A549 treated with GW870086 at 1 μM for 4 hours (cell line): ENCODE results near the gene ELAVL3. TPM values are rescaled to one million over a fixed set of nuclear protein-coding genes. Genes with fewer than 3 reads are reported as not detected.

Experiments used
- total RNA-seq: library from RNA; stranded (reverse); fragments of 200-300 nt; extraction: Qiagen RNA extraction; gene quantifications from 5 replicates; pipeline ENCODE4 v1.2.3, GENCODE V29; 2022; ENCODE audit warnings: low read depth

ELAVL3 gene
- 0.05 to 0.19 TPM (median 0.11 TPM) in 4 of 5 replicates, not detected in the other for total RNA-seq

DNA sequence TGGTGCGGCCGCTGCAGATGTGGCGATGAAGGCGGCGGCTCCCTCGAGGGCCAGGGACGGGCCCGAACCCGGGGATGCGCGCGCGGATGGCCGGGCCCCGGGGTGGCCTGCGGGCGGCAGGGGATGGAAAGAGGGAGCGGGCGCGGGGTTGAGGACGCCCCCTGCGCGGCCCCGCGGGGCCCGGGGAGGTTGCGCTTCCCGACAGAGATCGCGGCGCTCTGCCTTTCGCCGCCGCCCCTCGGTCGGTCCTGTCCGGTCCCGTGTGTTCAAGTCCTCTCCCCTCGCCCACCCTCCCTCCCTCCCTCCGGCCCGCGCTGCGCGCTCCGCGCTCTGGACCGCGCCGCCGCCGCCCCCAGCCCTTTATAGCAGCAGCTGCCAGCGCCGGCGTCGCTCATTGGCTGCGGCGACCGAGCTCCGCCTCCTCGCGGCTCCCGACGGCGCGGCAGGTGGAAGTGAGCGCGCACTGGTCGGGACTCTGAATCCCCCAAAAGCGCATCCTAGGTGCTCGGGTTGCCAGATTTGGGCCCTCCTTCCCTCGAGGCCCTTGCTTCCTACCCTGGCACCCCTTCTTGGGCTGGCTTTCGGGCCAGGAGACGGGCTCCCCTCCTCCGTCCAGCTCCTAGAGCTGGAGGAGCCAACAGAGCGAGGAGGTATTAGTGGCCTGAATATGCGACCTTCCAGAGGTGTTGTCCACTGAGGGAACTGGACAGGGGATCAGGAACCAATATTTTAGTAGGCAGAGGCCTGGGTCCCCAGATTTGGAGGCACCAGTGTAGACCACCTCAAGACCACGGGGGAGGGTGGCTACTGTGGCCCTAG lies at the start of gene ELAVL3:
ELAVL3 (minus strand) TSS at position 332 of the 819 bp plus-strand sequence. CDS start 438 bp downstream, outside the sequence.

DNA sequence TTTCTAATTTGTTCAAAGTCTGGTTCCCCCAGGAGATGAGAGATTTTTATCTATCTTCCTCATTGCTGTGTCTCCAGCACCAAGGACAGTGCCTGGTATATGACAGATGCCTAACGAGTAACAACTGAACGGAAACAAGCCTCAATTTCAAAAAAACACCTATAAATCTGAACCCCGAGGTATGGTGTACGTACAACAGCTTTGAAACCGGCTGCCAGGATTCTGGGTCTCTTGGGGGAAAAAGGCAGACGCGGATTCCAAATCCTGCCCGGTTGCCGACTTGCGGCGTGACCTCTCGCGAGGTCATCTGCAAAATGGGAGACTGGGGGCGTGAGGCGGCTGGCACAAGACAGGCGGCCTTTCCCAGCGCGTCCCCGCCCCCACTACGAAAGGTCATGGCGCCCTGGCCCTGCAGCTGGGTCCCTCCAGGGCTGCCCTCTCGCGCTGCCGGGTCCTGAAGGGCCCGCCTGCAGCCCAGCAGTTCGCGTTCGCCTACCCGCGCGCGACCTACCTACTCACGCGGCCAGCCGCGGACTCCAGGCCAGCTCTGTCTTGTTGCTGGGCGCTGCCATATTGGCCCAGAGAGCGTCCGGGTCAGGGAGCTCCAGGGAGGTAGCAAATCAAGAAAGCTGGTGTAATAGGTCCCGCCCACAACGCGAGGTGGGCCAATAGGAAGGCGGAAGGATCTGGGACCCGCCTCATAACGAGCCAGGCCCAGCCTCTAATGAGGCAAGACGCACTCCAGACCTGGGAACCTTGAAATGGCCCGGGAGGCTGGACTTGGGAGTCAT lies 47.9 kb upstream of the ELAVL3 start, which contains the start of gene ECSIT:
ECSIT (minus strand) TSS at position 584 of the 791 bp plus-strand sequence. CDS start 9,964 bp downstream, outside the sequence.

GRCh38 chr19:11505504-11506100 lies 24.8 kb upstream of the ELAVL3 start, which contains the start of gene ZNF653:
Gene ZNF653 (minus strand): TSS chr19:11505839. CDS start chr19:11505786, 53 bp downstream.

DNA sequence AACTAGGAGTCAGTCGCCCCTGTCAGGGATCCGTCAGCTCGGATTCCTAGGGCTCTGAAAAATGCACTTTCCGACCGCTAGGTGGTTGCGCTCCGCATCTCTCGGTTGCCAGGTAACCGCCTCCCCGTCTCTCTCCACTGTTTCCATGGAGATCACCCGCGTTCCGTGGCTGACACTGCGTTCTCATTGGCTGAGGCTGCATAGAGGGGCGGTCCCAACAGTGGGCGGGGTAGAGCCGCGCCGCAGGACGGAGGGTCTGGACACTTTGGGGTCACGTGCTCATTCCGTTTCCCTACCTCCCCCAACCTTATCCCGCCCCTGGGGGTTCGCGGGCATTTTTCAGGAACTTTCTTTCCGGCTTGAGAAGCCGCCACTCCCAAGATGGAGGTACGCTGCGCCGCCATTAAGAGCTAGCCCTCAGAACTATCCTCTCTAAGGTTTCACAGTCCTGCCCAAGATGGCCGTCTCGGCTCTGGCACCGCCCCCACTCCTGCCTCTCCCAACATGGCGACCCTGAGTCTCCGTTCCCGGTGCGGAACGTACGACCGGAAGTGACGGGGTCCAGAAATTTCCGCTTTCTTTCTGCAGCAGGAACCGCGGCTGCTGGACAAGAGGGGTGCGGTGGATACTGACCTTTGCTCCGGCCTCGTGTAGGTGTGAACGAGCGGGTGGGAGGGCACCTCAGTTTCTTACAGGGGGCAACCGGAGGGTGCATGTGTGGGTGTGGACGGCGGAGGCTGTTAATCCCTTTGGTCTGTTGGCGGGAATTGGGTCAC lies 45.6 kb downstream of the ELAVL3 start, which contains the start of the genes ODAD3 and PRKCSH:
ODAD3 (minus strand) TSS at position 65 of the 776 bp plus-strand sequence. CDS start 105 bp downstream, outside the sequence.
PRKCSH (plus strand) TSS at position 579 of the 776 bp plus-strand sequence. CDS start 483 bp downstream, outside the sequence.

GRCh38 chr19:11418549-11419506 lies 62.0 kb downstream of the ELAVL3 start, which contains the start of gene RGL3:
Gene RGL3 (minus strand): TSS chr19:11419314. CDS start chr19:11419278, 36 bp downstream.

Other genes starting within 250 kb of the ELAVL3 start
- gene ANGPTL8, start 241.4 kb downstream of the ELAVL3 start, total RNA-seq, result not detected in 5 replicates
- gene DOCK6, start 218.5 kb downstream of the ELAVL3 start, total RNA-seq, result 6.6 to 10.9 TPM (median 9.9 TPM) in 5 replicates
- gene TSPAN16, start 184.9 kb downstream of the ELAVL3 start, total RNA-seq, result not detected in 5 replicates
- 3.3 to 5.0 TPM (median 4.4 TPM) in 5 replicates for gene RAB3D, start 141.4 kb downstream of the ELAVL3 start, total RNA-seq
- 93.3 to 126 TPM (median 112 TPM) in 5 replicates for gene TMEM205, start 134.8 kb downstream of the ELAVL3 start, total RNA-seq
- 3.1 to 4.8 TPM (median 4.0 TPM) in 5 replicates for gene CCDC159, start 134.5 kb downstream of the ELAVL3 start, total RNA-seq
- gene PLPPR2, start 125.6 kb downstream of the ELAVL3 start, total RNA-seq, result 7.3 to 10.9 TPM (median 9.5 TPM) in 5 replicates
- 1.5 to 2.2 TPM (median 2.0 TPM) in 5 replicates for gene SWSAP1, start 106.4 kb downstream of the ELAVL3 start, total RNA-seq
- gene EPOR, start 96.7 kb downstream of the ELAVL3 start, total RNA-seq, result 3.1 to 6.8 TPM (median 4.0 TPM) in 5 replicates
- 0.66 to 2.4 TPM (median 1.9 TPM) in 5 replicates for gene RGL3, start 61.7 kb downstream of the ELAVL3 start, total RNA-seq
- gene ODAD3, start 45.9 kb downstream of the ELAVL3 start, total RNA-seq, result 0.82 to 2.4 TPM (median 1.1 TPM) in 5 replicates
- gene PRKCSH, start 45.4 kb downstream of the ELAVL3 start, total RNA-seq, result 242 to 262 TPM (median 254 TPM) in 5 replicates
- 3.6 to 6.0 TPM (median 4.2 TPM) in 5 replicates for gene ZNF653, start 24.8 kb upstream of the ELAVL3 start, total RNA-seq
- 25.8 to 32.7 TPM (median 31.3 TPM) in 5 replicates for gene ECSIT, start 48.1 kb upstream of the ELAVL3 start, total RNA-seq
- gene CNN1, start 57.8 kb upstream of the ELAVL3 start, total RNA-seq, result 0.25 to 0.80 TPM (median 0.48 TPM) in 5 replicates
- 90.8 to 109 TPM (median 97.1 TPM) in 5 replicates for gene ELOF1, start 78.2 kb upstream of the ELAVL3 start, total RNA-seq
- 0.26 to 0.55 TPM (median 0.39 TPM) in 4 of 5 replicates, not detected in the other for gene ACP5, start 96.6 kb upstream of the ELAVL3 start, total RNA-seq
- 2.0 to 5.0 TPM (median 3.8 TPM) in 5 replicates for gene ZNF627, start 116.4 kb upstream of the ELAVL3 start, total RNA-seq